HG02970 (cell line): ENCODE results near the gene ZNF366.

Experiments
- ATAC-seq: cut with Tn5 transposase; IDR thresholded peaks from one replicate; pipeline ENCODE4 v1.9.1; 2021; ENCODE audit warnings: mild to moderate bottlenecking, moderate library complexity, moderate number of reproducible peaks; ENCODE audit not compliant: unreplicated experiment, low FRiP score

Gene ZNF366

GRCh38 chr5:72498284-72498683 lies 8.9 kb downstream of the ZNF366 start:
- no peak for ATAC-seq

- ATAC-seq: no peak
Measured at GRCh38 chr5:72497823-72498222, 9.4 kb downstream of the ZNF366 start.

- no peak for ATAC-seq
Measured at GRCh38 chr5:72495410-72495809, 11.8 kb downstream of the ZNF366 start.

- ATAC-seq: no peak
Measured at GRCh38 chr5:72494623-72495124, 12.5 kb downstream of the ZNF366 start.

GRCh38 chr5:72489536-72489935 lies 17.7 kb downstream of the ZNF366 start:
- no peak for ATAC-seq

- ATAC-seq: no peak
Measured at GRCh38 chr5:72488756-72489155, 18.5 kb downstream of the ZNF366 start.

GRCh38 chr5:72487177-72487576 lies 20.0 kb downstream of the ZNF366 start:
- ATAC-seq: no peak

- no peak for ATAC-seq
Measured at GRCh38 chr5:72486371-72486770, 20.8 kb downstream of the ZNF366 start.

GRCh38 chr5:72485430-72485974 lies 21.7 kb downstream of the ZNF366 start:
- ATAC-seq: no peak

- ATAC-seq: no peak
Measured at GRCh38 chr5:72482046-72482445, 25.2 kb downstream of the ZNF366 start.

GRCh38 chr5:72480841-72481240 lies 26.4 kb downstream of the ZNF366 start:
- no peak for ATAC-seq

GRCh38 chr5:72479921-72480320 lies 27.3 kb downstream of the ZNF366 start:
- ATAC-seq: no peak

GRCh38 chr5:72478684-72479083 lies 28.5 kb downstream of the ZNF366 start:
- no peak for ATAC-seq

GRCh38 chr5:72478276-72478675 lies 28.9 kb downstream of the ZNF366 start:
- no peak for ATAC-seq

GRCh38 chr5:72477644-72478043 lies 29.6 kb downstream of the ZNF366 start:
- ATAC-seq: no peak

- ATAC-seq: no peak
Measured at GRCh38 chr5:72477176-72477575, 30.0 kb downstream of the ZNF366 start.

GRCh38 chr5:72476721-72477120 lies 30.5 kb downstream of the ZNF366 start:
- no peak for ATAC-seq

GRCh38 chr5:72476275-72476674 lies 30.9 kb downstream of the ZNF366 start:
- ATAC-seq: no peak

GRCh38 chr5:72474516-72474915 lies 32.7 kb downstream of the ZNF366 start:
- ATAC-seq: no peak

- ATAC-seq: no peak
Measured at GRCh38 chr5:72474046-72474500, 33.1 kb downstream of the ZNF366 start.

- no peak for ATAC-seq
Measured at GRCh38 chr5:72472666-72473422, 34.4 kb downstream of the ZNF366 start.

GRCh38 chr5:72472031-72472430 lies 35.2 kb downstream of the ZNF366 start:
- ATAC-seq: no peak
